ENCODE measurements around the gene FBXW8.

FBXW8 gene

GRCh38 chr12:117031843-117032592 is 121.3 kb downstream of the FBXW8 start:
- no peak for TF ChIP-seq CTCF (IDR thresholded peaks at IDR 0.05)

- TF ChIP-seq CTCF (IDR thresholded peaks at IDR 0.05), result no peak
Observed at GRCh38 chr12:117032593-117033381, 122.0 kb downstream of the FBXW8 start.

- TF ChIP-seq CTCF (IDR thresholded peaks at IDR 0.05), result no peak
Observed at GRCh38 chr12:117033382-117034221, 122.9 kb downstream of the FBXW8 start.

GRCh38 chr12:117034249-117034648 is 123.5 kb downstream of the FBXW8 start:
- no peak for TF ChIP-seq CTCF (IDR thresholded peaks at IDR 0.05)

- no peak for TF ChIP-seq CTCF (IDR thresholded peaks at IDR 0.05)
Observed at GRCh38 chr12:117034701-117035151, 124.0 kb downstream of the FBXW8 start.

- no peak for TF ChIP-seq CTCF (IDR thresholded peaks at IDR 0.05)
Observed at GRCh38 chr12:117035287-117035686, 124.5 kb downstream of the FBXW8 start.

- no peak for TF ChIP-seq CTCF (IDR thresholded peaks at IDR 0.05)
Observed at GRCh38 chr12:117036046-117036445, 125.3 kb downstream of the FBXW8 start.

Measured in LNCAP (cell line).